GM19238 (cell line): ENCODE results near the gene SUSD6.
A peak's percentile ranks its signal among the peaks of the same experiment; 100 is the strongest.
"Not testable (repeated sequence)": the region's sequence is repeated elsewhere in the genome, so short reads cannot be mapped to it uniquely, and the experiment has no call there.

Source experiments
- DNase-seq: peaks from one replicate; pipeline ENCODE4 v3.0.0; 2011; ENCODE audit warnings: low spot score; ENCODE audit not compliant: insufficient read length

SUSD6 gene

GRCh38 chr14:69711477-69711876 lies 100.1 kb downstream of the SUSD6 start:
- no peak for DNase-seq

- no peak for DNase-seq
These were observed 100.6 kb downstream of the SUSD6 start for GRCh38 chr14:69711881-69712560.

GRCh38 chr14:69712599-69713088 lies 101.2 kb downstream of the SUSD6 start:
- no peak for DNase-seq

- no peak for DNase-seq
These were observed 101.9 kb downstream of the SUSD6 start for GRCh38 chr14:69713209-69713781.

GRCh38 chr14:69713993-69714679 lies 102.7 kb downstream of the SUSD6 start:
- no peak for DNase-seq

GRCh38 chr14:69715725-69716477 lies 104.5 kb downstream of the SUSD6 start:
- no peak for DNase-seq

GRCh38 chr14:69716478-69717187 lies 105.2 kb downstream of the SUSD6 start:
- no peak for DNase-seq

GRCh38 chr14:69718614-69719013 lies 107.2 kb downstream of the SUSD6 start:
- DNase-seq, result not testable (repeated sequence)

GRCh38 chr14:69719501-69719951 lies 108.1 kb downstream of the SUSD6 start:
- no peak for DNase-seq

- DNase-seq, result no peak
These were observed 109.5 kb downstream of the SUSD6 start for GRCh38 chr14:69720912-69721311.

- DNase-seq, result peak; percentile 82
These were observed 115.5 kb downstream of the SUSD6 start for GRCh38 chr14:69726761-69727511.

- DNase-seq, result no peak
These were observed 116.5 kb downstream of the SUSD6 start for GRCh38 chr14:69727860-69728259.

GRCh38 chr14:69731919-69732598 lies 120.7 kb downstream of the SUSD6 start:
- not testable (repeated sequence) for DNase-seq

- not testable (repeated sequence) for DNase-seq
These were observed 125.0 kb downstream of the SUSD6 start for GRCh38 chr14:69736405-69736804.

- DNase-seq, result no peak
These were observed 129.7 kb downstream of the SUSD6 start for GRCh38 chr14:69741055-69741454.

- DNase-seq, result no peak
These were observed 138.6 kb downstream of the SUSD6 start for GRCh38 chr14:69749956-69750355.

- no peak for DNase-seq
These were observed 139.1 kb downstream of the SUSD6 start for GRCh38 chr14:69750495-69750894.

- DNase-seq, result no peak
These were observed 141.4 kb downstream of the SUSD6 start for GRCh38 chr14:69752773-69753172.

GRCh38 chr14:69753860-69754259 lies 142.5 kb downstream of the SUSD6 start:
- no peak for DNase-seq

GRCh38 chr14:69754487-69754886 lies 143.1 kb downstream of the SUSD6 start:
- no peak for DNase-seq
